Measurements from ENCODE around the gene VASN. TPM values are rescaled to one million over a fixed set of nuclear protein-coding genes. Genes with fewer than 3 reads are reported as not detected.

The VASN gene
- total RNA-seq, 1 donor = 0.31 TPM

GRCh38 chr16:4370570-4371356 is 885 bp upstream of the VASN start:
- H3K4me3 ChIP-seq (ENCODE audit: low read length) = no peak overlapping the region
- no peaks in the 10 kb centered on the region for H3K9me3 ChIP-seq (ENCODE audit: low read depth, low read length)
- H3K27me3 ChIP-seq (ENCODE audit: insufficient read depth, low read length) = no peaks in the 10 kb centered on the region
- peaks cover 25% of the 10 kb centered on the region for H3K4me1 ChIP-seq (ENCODE audit: insufficient read depth, low read length)

GRCh38 chr16:4372001-4372577 is 441 bp downstream of the VASN start:
- Histone ChIP-seq H3K9me3 (ENCODE audit: low read depth, low read length) (no peaks in the 10 kb centered on the region), H3K4me1 (ENCODE audit: insufficient read depth, low read length) (peaks cover 25% of the 10 kb centered on the region), H3K4me3 (ENCODE audit: low read length) (no peak overlapping the region), H3K27me3 (ENCODE audit: insufficient read depth, low read length) (no peaks in the 10 kb centered on the region)

DNA sequence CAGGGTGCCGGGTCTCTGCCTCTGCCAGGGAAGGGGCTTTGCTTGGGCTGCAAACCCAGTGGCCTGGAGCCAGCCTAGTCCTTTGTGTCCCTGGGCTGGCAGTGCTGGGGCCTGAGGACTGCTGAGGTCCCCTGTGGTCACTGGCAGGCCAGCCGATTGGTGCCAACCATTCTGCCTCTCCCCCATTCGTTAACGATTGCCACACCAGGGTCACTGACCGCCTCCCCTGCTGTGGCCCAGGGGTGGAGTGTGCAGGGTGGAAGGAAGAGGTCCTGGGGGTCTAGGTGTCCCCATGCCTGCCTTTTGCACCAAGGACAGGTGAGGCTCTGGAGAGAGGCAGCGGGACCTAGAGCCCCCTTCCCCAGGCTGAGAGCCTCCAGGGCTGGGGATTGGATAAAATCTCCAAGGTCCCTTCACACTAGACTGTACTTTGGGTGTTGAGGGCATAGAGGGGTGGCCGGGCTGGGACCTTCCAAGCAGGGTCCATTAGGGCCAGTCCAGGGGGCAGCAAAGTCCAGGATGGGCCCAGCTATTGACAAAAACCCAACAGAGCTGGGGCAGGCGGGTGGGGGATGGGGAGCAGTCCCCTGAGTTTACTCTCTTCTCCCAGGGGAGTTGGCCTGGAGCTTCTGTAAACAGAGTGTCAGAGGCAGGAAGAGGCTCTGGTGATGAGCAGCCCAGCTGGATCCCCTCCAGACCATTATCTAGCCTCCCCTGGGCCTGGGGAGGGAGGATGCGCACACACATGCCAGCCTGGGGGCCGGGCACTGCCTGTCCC is 1.1 kb downstream of the VASN start:
- Histone ChIP-seq H3K9me3 (ENCODE audit: low read depth, low read length) (no peaks in the 10 kb centered on the region), H3K4me1 (ENCODE audit: insufficient read depth, low read length) (peaks cover 25% of the 10 kb centered on the region), H3K4me3 (ENCODE audit: low read length) (no peak overlapping the region), H3K27me3 (ENCODE audit: insufficient read depth, low read length) (no peaks in the 10 kb centered on the region)

DNA sequence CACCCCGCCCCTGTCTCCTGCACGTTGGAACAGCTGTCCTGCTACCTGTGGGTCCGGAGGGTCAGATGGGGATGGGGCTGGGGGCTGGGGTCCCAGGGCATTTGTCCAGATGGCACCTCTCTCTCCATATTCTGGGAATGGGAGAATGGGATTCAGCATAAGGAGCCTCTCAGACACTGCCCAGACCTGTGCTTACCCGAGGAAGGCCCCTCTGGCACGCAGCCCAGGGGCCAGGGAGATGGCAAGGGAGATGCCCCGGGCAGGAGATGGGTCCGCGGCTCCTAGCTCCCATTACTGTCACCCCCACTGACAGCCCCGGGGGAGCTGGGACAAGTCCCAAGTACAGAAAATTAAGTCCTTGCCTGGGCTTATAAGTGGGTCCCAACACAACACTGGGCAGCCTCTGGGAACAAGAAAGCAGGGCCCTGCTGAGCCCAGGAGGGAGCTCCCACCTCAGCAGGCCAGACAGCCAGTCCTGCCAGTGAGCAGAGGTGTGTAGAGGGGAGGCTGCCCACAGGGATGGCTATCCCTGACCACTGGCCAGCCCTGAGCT is 1.8 kb downstream of the VASN start:
- Histone ChIP-seq H3K27me3 (ENCODE audit: insufficient read depth, low read length) (no peaks in the 10 kb centered on the region), H3K9me3 (ENCODE audit: low read depth, low read length) (no peaks in the 10 kb centered on the region), H3K4me1 (ENCODE audit: insufficient read depth, low read length) (peaks cover 25% of the 10 kb centered on the region), H3K4me3 (ENCODE audit: low read length) (no peak overlapping the region)

DNA sequence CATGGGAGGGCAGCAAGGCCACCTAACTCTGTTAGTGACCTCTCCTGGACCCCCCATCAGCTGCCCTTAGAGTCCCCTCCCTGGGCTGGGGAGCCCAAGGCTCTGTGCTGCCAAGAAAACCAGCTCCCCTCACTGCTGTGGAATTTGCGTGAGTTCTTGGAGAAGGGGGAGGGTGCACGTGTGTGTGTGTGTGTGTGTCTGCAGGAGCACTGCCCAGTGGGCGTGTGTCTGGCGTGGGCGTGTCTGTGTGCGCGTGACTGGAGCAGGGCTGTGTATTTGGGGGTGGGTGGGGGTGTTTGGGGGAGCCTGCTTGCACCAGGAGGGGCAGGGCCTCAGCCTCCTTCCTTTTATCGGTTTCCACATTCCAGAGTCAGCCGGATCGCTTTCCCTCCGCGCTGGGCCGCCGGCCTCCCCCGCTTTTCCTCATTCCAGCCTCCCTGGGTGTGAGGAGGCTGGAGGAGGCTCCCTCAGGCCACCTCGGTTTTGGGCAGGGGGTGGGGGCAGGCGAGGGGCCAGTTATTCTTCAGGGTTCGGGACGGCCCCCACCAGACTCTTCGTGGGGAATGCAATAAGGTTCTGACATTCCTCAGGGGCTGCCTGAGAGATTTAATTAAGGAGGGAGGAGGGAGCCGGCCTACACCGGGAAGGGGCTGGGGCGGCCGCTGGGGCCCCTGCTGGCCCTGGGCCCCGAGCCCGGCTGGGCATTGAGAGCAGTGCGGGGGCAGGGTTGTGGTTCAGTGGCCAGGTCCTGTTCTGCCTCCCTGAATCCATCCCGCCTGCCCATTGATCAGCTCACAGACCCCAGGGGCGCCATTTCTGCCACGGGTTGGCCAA is 2.5 kb downstream of the VASN start:
- Histone ChIP-seq H3K4me3 (ENCODE audit: low read length) (no peak overlapping the region), H3K4me1 (ENCODE audit: insufficient read depth, low read length) (peaks cover 25% of the 10 kb centered on the region)

GRCh38 chr16:4375717-4376116 is 4.1 kb downstream of the VASN start:
- H3K4me1 ChIP-seq (ENCODE audit: insufficient read depth, low read length) = peaks cover 25% of the 10 kb centered on the region

More for the DNA sequence above, 2.5 kb downstream of the VASN start:
- Histone ChIP-seq H3K27me3 (ENCODE audit: insufficient read depth, low read length) (no peaks in the 10 kb centered on the region), H3K9me3 (ENCODE audit: low read depth, low read length) (no peaks in the 10 kb centered on the region)

GRCh38 chr16:4376126-4376892 is 4.7 kb downstream of the VASN start:
- Histone ChIP-seq H3K27me3 (ENCODE audit: insufficient read depth, low read length) (no peaks in the 10 kb centered on the region), H3K4me1 (ENCODE audit: insufficient read depth, low read length) (peaks cover 22% of the 10 kb centered on the region), H3K9me3 (ENCODE audit: low read depth, low read length) (no peaks in the 10 kb centered on the region), H3K4me3 (ENCODE audit: low read length) (no peak overlapping the region)

More at GRCh38 chr16:4375717-4376116, 4.1 kb downstream of the VASN start:
- no peaks in the 10 kb centered on the region for H3K27me3 ChIP-seq (ENCODE audit: insufficient read depth, low read length)
- H3K4me3 ChIP-seq (ENCODE audit: low read length) = no peak overlapping the region
- no peaks in the 10 kb centered on the region for H3K9me3 ChIP-seq (ENCODE audit: low read depth, low read length)

- Histone ChIP-seq H3K27me3 (ENCODE audit: insufficient read depth, low read length) (no peaks in the 10 kb centered on the region), H3K4me1 (ENCODE audit: insufficient read depth, low read length) (peaks cover 17% of the 10 kb centered on the region), H3K9me3 (ENCODE audit: low read depth, low read length) (no peaks in the 10 kb centered on the region), H3K4me3 (ENCODE audit: low read length) (no peak overlapping the region)
Observed at GRCh38 chr16:4376893-4377572, 5.4 kb downstream of the VASN start.

DNA sequence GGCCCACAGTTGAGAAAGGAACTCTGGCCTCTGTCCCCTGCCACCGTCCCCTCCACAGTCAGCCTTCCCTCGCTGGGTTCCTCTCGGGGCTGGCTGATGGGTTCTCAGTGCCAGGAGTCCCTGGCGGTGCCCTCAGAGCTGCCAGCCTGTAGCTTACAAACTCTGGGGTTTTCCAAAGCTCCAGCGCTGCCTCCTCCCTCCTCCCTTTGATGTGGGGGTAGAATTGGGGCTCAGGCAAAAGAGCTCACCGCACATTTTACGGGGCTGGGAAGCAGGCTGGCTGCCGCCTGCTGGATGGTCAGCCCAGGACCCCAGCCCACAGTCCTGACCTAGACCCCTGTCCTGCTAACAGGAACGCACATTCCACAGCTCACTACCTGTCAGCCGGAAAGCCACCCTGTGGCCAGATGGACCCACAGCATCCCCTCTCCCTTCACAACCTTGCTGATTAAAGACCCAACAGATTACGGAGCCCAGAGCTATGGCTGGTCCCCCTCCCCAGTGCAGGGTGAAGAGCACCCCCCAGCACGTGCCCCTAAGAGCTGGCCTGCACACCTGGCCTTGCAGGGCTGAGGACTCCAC is 6.0 kb downstream of the VASN start:
- H3K4me1 ChIP-seq (ENCODE audit: insufficient read depth, low read length) = peaks cover 11% of the 10 kb centered on the region
- H3K4me3 ChIP-seq (ENCODE audit: low read length) = no peak overlapping the region
- H3K9me3 ChIP-seq (ENCODE audit: low read depth, low read length) = no peaks in the 10 kb centered on the region
- no peaks in the 10 kb centered on the region for H3K27me3 ChIP-seq (ENCODE audit: insufficient read depth, low read length)

- Histone ChIP-seq H3K4me3 (ENCODE audit: low read length) (no peak overlapping the region), H3K9me3 (ENCODE audit: low read depth, low read length) (no peaks in the 10 kb centered on the region), H3K27me3 (ENCODE audit: insufficient read depth, low read length) (no peaks in the 10 kb centered on the region), H3K4me1 (ENCODE audit: insufficient read depth, low read length) (peaks cover 6% of the 10 kb centered on the region)
Observed at GRCh38 chr16:4378161-4378666, 6.6 kb downstream of the VASN start.

GRCh38 chr16:4378999-4379690 is 7.5 kb downstream of the VASN start:
- Histone ChIP-seq H3K4me3 (ENCODE audit: low read length) (no peak overlapping the region), H3K9me3 (ENCODE audit: low read depth, low read length) (no peaks in the 10 kb centered on the region), H3K27me3 (ENCODE audit: insufficient read depth, low read length) (no peaks in the 10 kb centered on the region), H3K4me1 (ENCODE audit: insufficient read depth, low read length) (no peaks in the 10 kb centered on the region)

DNA sequence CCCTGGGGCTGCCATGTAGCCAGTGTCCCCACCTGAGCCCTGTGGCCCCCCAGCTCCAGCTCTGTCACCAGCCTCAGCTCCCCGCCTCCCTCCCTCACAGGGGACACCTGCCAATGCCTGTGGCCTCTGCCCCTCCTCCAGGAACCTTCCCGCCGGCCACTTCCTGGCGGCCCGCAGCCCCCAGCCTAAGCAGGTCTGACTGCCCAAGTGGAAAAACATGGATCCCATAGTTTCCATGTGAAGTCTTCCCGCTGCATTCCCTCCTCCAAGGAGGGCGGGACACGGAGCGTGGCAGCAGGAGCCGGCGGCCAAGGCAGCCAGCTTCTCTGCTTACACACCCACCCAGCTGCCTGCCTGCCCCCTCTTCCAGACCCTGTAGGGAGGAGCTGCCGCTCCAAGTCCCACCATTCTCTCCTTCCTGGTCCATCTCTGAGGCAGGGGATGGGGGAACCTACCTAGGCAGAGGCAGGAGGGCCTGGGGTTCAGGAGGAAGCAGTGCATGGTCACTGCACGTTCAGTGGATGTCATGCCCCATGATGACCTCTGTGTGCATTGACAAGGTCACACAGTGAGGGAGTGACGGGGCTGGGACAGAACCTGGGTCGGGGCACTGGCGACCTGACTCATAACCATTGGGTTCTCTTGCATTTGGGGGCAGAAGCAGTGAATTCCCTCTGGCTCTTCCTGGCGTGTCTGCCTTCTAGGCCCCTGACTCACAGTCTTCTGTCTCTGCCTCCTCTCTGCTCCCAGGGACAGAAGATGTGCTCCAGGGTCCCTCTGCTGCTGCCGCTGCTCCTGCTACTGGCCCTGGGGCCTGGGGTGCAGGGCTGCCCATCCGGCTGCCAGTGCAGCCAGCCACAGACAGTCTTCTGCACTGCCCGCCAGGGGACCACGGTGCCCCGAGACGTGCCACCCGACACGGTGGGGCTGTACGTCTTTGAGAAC is 8.7 kb downstream of the VASN start:
- H3K27me3 ChIP-seq (ENCODE audit: insufficient read depth, low read length) = no peaks in the 10 kb centered on the region

More for the DNA sequence above, 8.7 kb downstream of the VASN start:
- Histone ChIP-seq H3K4me1 (ENCODE audit: insufficient read depth, low read length) (no peaks in the 10 kb centered on the region), H3K9me3 (ENCODE audit: low read depth, low read length) (no peaks in the 10 kb centered on the region), H3K4me3 (ENCODE audit: low read length) (no peak overlapping the region)

Measured in mononuclear cell (primary cell).